Measurements from ENCODE around the gene AFAP1.

AFAP1 gene

GRCh38 chr4:7780751-7781348 is 158.8 kb downstream of the AFAP1 start:
- no peak overlapping the region for H3K4me3 ChIP-seq (ENCODE audit: low read length)
- H3K9ac ChIP-seq (ENCODE audit: low read length) = no peak overlapping the region
- no peak overlapping the region for H3K27ac ChIP-seq (ENCODE audit: low read depth, low read length)
- H3K36me3 ChIP-seq (ENCODE audit: control insufficient read depth, insufficient read depth, low read length) = peaks cover 5% of the 10 kb centered on the region
- no peaks in the 10 kb centered on the region for H3K27me3 ChIP-seq (ENCODE audit: control insufficient read depth, insufficient read depth, low read length)
- H3K4me1 ChIP-seq (ENCODE audit: control insufficient read depth, insufficient read depth, low read length) = peaks cover 16% of the 10 kb centered on the region

- Histone ChIP-seq H3K4me1 (ENCODE audit: control insufficient read depth, insufficient read depth, low read length) (peaks cover 16% of the 10 kb centered on the region), H3K9ac (ENCODE audit: low read length) (no peak overlapping the region), H3K36me3 (ENCODE audit: control insufficient read depth, insufficient read depth, low read length) (peaks cover 5% of the 10 kb centered on the region), H3K27me3 (ENCODE audit: control insufficient read depth, insufficient read depth, low read length) (no peaks in the 10 kb centered on the region), H3K4me3 (ENCODE audit: low read length) (no peak overlapping the region), H3K27ac (ENCODE audit: low read depth, low read length) (peak overlapping the region; percentile 58)
These were observed 160.3 kb downstream of the AFAP1 start for GRCh38 chr4:7779432-7779768.

GRCh38 chr4:7778510-7779431 is 160.9 kb downstream of the AFAP1 start:
- H3K9ac ChIP-seq (ENCODE audit: low read length) = no peak overlapping the region
- no peaks in the 10 kb centered on the region for H3K27me3 ChIP-seq (ENCODE audit: control insufficient read depth, insufficient read depth, low read length)
- H3K27ac ChIP-seq (ENCODE audit: low read depth, low read length) = peak overlapping the region; percentile 58
- H3K4me3 ChIP-seq (ENCODE audit: low read length) = no peak overlapping the region
- H3K36me3 ChIP-seq (ENCODE audit: control insufficient read depth, insufficient read depth, low read length) = peaks cover 5% of the 10 kb centered on the region
- H3K4me1 ChIP-seq (ENCODE audit: control insufficient read depth, insufficient read depth, low read length) = peaks cover 16% of the 10 kb centered on the region

GRCh38 chr4:7777871-7778509 is 161.7 kb downstream of the AFAP1 start:
- H3K36me3 ChIP-seq (ENCODE audit: control insufficient read depth, insufficient read depth, low read length) = peaks cover 5% of the 10 kb centered on the region
- H3K4me1 ChIP-seq (ENCODE audit: control insufficient read depth, insufficient read depth, low read length) = peaks cover 16% of the 10 kb centered on the region
- peak overlapping the region; percentile 58 for H3K27ac ChIP-seq (ENCODE audit: low read depth, low read length)
- no peak overlapping the region for H3K4me3 ChIP-seq (ENCODE audit: low read length)
- no peaks in the 10 kb centered on the region for H3K27me3 ChIP-seq (ENCODE audit: control insufficient read depth, insufficient read depth, low read length)
- no peak overlapping the region for H3K9ac ChIP-seq (ENCODE audit: low read length)

DNA sequence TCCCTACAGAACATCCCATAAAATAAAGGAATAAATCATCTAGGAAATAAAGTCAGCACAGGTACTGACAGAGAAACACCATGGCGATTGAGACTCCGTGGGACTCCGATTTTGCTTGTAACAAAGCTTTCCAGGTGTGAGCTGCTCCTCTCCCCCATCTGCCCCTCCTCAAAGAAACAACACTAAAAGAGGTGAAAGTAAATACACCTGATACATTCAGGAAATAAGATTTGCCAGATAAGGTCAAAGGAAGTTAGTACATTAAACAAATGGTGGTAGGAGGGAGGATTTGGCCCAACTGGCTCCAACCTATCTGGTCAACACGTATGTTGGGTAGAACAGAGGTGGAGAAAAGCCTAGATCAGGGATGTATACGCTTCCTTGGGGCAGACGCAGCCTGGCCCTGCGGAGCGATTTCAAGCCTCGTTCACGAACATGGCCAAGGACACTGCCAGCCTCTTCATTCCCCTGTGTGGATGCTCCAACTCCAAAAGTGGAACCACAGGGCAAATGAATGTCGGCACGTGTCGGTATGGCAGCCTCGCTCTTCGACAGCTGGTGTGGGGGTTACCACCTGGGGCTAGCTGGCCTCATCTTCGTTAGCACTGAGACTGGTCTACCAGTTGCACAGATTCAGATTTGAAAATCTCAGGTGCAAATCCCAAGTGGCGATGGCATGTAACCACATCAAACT is 162.5 kb downstream of the AFAP1 start:
- Histone ChIP-seq H3K9ac (ENCODE audit: low read length) (no peak overlapping the region), H3K4me1 (ENCODE audit: control insufficient read depth, insufficient read depth, low read length) (peaks cover 22% of the 10 kb centered on the region), H3K27ac (ENCODE audit: low read depth, low read length) (no peak overlapping the region), H3K4me3 (ENCODE audit: low read length) (no peak overlapping the region), H3K27me3 (ENCODE audit: control insufficient read depth, insufficient read depth, low read length) (no peaks in the 10 kb centered on the region), H3K36me3 (ENCODE audit: control insufficient read depth, insufficient read depth, low read length) (peaks cover 5% of the 10 kb centered on the region)

DNA sequence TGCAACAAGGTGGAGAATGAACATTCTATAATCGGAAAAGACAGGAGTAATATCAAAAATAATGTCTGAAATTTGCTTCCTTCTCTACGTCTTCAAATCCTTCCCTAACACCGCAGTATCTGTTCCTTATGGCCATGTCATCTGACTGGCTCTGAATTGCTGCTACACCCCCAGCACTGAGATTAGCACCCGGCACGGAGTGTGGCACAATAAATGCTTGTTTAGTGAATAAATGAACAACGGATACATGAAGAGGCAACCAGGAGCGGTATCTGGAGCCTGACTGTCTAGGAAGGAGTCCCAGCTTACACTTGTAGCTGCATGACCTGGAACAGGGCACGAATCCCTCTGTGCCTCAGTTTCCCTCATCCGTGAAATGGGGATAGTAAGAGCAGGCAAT is 164.3 kb downstream of the AFAP1 start:
- no peaks in the 10 kb centered on the region for H3K27me3 ChIP-seq (ENCODE audit: control insufficient read depth, insufficient read depth, low read length)
- H3K27ac ChIP-seq (ENCODE audit: low read depth, low read length) = no peak overlapping the region
- H3K9ac ChIP-seq (ENCODE audit: low read length) = no peak overlapping the region
- no peak overlapping the region for H3K4me3 ChIP-seq (ENCODE audit: low read length)
- peaks cover 10% of the 10 kb centered on the region for H3K36me3 ChIP-seq (ENCODE audit: control insufficient read depth, insufficient read depth, low read length)
- peaks cover 23% of the 10 kb centered on the region for H3K4me1 ChIP-seq (ENCODE audit: control insufficient read depth, insufficient read depth, low read length)

DNA sequence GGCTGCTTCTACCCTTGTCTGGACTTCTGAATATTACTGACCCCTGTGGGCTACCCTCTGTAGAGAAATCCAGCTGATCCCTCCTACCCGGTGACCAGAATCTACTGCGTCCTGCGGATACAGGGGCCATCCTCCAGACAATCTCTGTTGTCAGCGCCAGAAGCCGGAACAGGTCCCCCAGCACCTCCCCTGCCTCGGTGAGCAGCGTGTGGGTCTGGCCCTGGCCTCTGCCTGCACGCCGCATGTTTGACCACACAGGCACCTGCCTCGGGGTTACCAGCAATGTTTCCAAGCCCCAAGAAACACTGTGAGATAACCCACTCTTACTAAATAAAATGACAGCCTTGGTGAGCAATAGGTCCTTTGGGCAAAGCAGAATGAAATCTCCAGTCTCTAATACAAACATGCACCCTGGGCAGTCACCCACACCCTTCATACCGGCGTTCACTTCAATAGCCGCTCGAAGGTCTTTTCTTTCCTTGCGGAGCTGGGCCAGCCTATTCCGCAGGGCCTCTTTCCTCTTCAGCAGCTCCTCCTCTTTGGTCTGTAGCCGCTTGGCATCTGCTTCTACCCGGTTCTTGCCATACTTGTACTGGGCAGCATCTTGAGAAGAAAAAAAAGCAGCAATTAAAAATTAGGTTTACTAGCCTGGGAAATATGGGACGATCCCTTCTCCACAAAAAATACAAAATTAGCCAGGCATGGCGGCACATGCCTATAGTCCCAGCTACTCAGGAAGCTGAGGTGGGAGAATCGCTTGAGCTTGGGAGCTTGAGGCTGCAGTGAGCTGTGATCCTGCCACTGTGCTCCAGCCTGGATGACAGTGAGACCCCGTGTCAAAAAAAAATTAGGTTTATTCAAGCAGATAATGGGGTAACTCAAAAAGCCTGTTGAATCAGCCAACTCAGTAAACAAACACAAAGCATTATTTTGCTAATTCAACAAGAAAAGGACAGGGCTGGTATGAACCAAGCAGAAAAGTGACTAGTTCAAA is 165.1 kb downstream of the AFAP1 start:
- Histone ChIP-seq H3K36me3 (ENCODE audit: control insufficient read depth, insufficient read depth, low read length) (peaks cover 14% of the 10 kb centered on the region), H3K4me3 (ENCODE audit: low read length) (no peak overlapping the region), H3K4me1 (ENCODE audit: control insufficient read depth, insufficient read depth, low read length) (peaks cover 20% of the 10 kb centered on the region), H3K9ac (ENCODE audit: low read length) (no peak overlapping the region), H3K27me3 (ENCODE audit: control insufficient read depth, insufficient read depth, low read length) (no peaks in the 10 kb centered on the region), H3K27ac (ENCODE audit: low read depth, low read length) (no peak overlapping the region)

GRCh38 chr4:7773401-7774180 is 166.1 kb downstream of the AFAP1 start:
- peaks cover 16% of the 10 kb centered on the region for H3K36me3 ChIP-seq (ENCODE audit: control insufficient read depth, insufficient read depth, low read length)
- no peak overlapping the region for H3K4me3 ChIP-seq (ENCODE audit: low read length)
- no peaks in the 10 kb centered on the region for H3K27me3 ChIP-seq (ENCODE audit: control insufficient read depth, insufficient read depth, low read length)
- H3K4me1 ChIP-seq (ENCODE audit: control insufficient read depth, insufficient read depth, low read length) = peaks cover 19% of the 10 kb centered on the region
- H3K9ac ChIP-seq (ENCODE audit: low read length) = no peak overlapping the region
- no peak overlapping the region for H3K27ac ChIP-seq (ENCODE audit: low read depth, low read length)

DNA sequence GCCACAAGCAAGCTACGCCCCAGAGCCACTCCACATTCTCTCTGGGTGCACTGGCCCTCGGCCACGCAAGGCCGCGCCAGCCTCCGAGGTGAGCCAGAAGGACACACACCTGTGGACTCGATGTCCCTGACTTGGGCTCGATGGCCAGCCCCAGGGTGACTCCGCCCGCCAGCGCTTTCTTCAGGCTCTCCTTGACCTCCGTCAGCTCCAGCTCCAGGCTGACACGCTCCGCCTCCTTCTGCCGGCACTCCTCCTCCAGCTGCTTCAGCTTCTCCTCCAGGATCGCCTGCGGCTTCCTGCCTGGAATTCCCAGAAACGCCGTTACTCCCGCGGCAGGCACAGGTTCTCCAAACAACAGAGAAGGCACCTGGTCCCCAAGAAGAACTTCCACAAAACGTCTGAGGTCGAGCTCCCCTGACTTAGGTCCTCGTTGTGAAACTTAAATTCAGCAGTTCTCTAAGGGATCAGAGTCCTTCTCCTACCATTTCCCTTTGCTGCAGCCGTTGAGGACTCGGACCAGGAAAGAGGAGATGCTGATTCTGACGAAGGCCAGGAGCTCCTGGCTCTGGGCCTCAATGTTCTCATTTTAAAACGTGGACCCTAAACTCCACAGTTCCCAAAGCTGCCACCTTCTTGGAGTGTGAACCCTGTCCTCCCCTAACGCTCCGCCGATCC is 166.8 kb downstream of the AFAP1 start:
- Histone ChIP-seq H3K27me3 (ENCODE audit: control insufficient read depth, insufficient read depth, low read length) (no peaks in the 10 kb centered on the region), H3K4me3 (ENCODE audit: low read length) (no peak overlapping the region), H3K36me3 (ENCODE audit: control insufficient read depth, insufficient read depth, low read length) (peaks cover 20% of the 10 kb centered on the region), H3K9ac (ENCODE audit: low read length) (no peak overlapping the region), H3K27ac (ENCODE audit: low read depth, low read length) (peak overlapping the region; percentile 50), H3K4me1 (ENCODE audit: control insufficient read depth, insufficient read depth, low read length) (peaks cover 19% of the 10 kb centered on the region)

GRCh38 chr4:7771541-7772507 is 167.8 kb downstream of the AFAP1 start:
- H3K4me1 ChIP-seq (ENCODE audit: control insufficient read depth, insufficient read depth, low read length) = peaks cover 21% of the 10 kb centered on the region
- H3K36me3 ChIP-seq (ENCODE audit: control insufficient read depth, insufficient read depth, low read length) = peaks cover 24% of the 10 kb centered on the region
- H3K9ac ChIP-seq (ENCODE audit: low read length) = no peak overlapping the region
- H3K4me3 ChIP-seq (ENCODE audit: low read length) = no peak overlapping the region
- H3K27ac ChIP-seq (ENCODE audit: low read depth, low read length) = peak overlapping the region; percentile 50
- H3K27me3 ChIP-seq (ENCODE audit: control insufficient read depth, insufficient read depth, low read length) = no peaks in the 10 kb centered on the region
